Mesenteric fat pad (tissue), 1 donor: ENCODE measurements around the gene SIN3B. TPM values are rescaled to one million over a fixed set of nuclear protein-coding genes. Genes with fewer than 3 reads are reported as not detected.

Experiments used
- total RNA-seq: library from RNA; stranded (reverse); fragmentation: NEBNext Ultra II Directional; extraction: Animal tissue kit (Norgen Biotek cat#: 25700); gene quantifications from one replicate; pipeline ENCODE4 v1.2.1, GENCODE V29; 2021
- donor health status: DM: yes; HTN: yes; CAD: no.

Gene SIN3B
- total RNA-seq, 1 donor from 2014 or later = 72.9 TPM

Other genes with a start within 250 kb of the SIN3B start
- 12.7 TPM for gene MED26, start 201.2 kb upstream of the SIN3B start, total RNA-seq
- gene SMIM7, start 169.3 kb upstream of the SIN3B start, total RNA-seq = 56.2 TPM
- 2.1 TPM for gene TMEM38A, start 168.3 kb upstream of the SIN3B start, total RNA-seq
- gene NWD1, start 109.6 kb upstream of the SIN3B start, total RNA-seq = not detected
- 33.9 TPM for gene F2RL3, start 59.6 kb downstream of the SIN3B start, total RNA-seq
- 8.4 TPM for gene CPAMD8, start 197.4 kb downstream of the SIN3B start, total RNA-seq
- gene HAUS8, start 246.1 kb downstream of the SIN3B start, total RNA-seq = 7.2 TPM
- 103 TPM for gene MYO9B, start 246.4 kb downstream of the SIN3B start, total RNA-seq